Left lung (tissue), 10 donors: ENCODE results near the gene MCM8. TPM values are rescaled to one million over a fixed set of nuclear protein-coding genes. Genes with fewer than 3 reads are reported as not detected.

ENCODE experiments used
- ATAC-seq: fragments of 200-7000 bp; cut with Tn5 transposase; one replicate; pipeline ENCODE4 v1.9.1; 2020; ENCODE audit warnings: moderate library complexity
- DNase-seq, 4 donors: peaks; one replicate each; pipeline ENCODE4 v3.0.0-alpha.2; 2013 to 2020
- H3K27ac ChIP-seq, 2 donors: fragments of 200-600 bp; sonication (generic) in 1 of 2; one replicate each; pipeline versions ENCODE4 v1.5.0 to v1.8.0; 2020 to 2021
- H3K27me3 ChIP-seq, 2 donors: fragments of 200-600 bp; sonication (generic) in 1 of 2; one replicate each; pipeline versions ENCODE4 v1.5.0 to v1.8.0; 2020 to 2021
- H3K36me3 ChIP-seq, 2 donors: fragments of 200-600 bp; sonication (generic) in 1 of 2; one replicate each; pipeline versions ENCODE4 v1.5.0 to v1.8.0; 2020 to 2021
- H3K4me1 ChIP-seq, 2 donors: fragments of 200-600 bp; one replicate each; pipeline ENCODE4 v1.8.0; 2021
- H3K4me3 ChIP-seq, 2 donors: fragments of 200-600 bp; sonication (generic) in 1 of 2; one replicate each; pipeline versions ENCODE4 v1.5.0 to v1.8.0; 2020 to 2021; ENCODE audit warnings: mild to moderate bottlenecking in 1 of 2
- H3K9me3 ChIP-seq, 2 donors: fragments of 200-600 bp; sonication (generic) in 1 of 2; one replicate each; pipeline versions ENCODE4 v1.5.0 to v1.8.0; 2020 to 2021
- CTCF ChIP-seq, 2 donors: fragments of 200-600 bp; sonication (generic) in 1 of 2; IDR thresholded peaks; one replicate each; pipeline versions ENCODE4 v1.5.0 to v1.8.0; 2021; ENCODE audit warnings: antibody characterized with exemption in 2 of 2
- intact Hi-C, 2 donors: fragments of 100-400 bp; cut with DNase I; formaldehyde crosslinking; loops; one replicate each; pipeline versions ENCODE4 v1.11.2 to v1.14.2; 2022
- polyA plus RNA-seq, 6 donors: library from polyadenylated mRNA; unstranded; fragments of 120-200 nt; gene quantifications; one replicate each; pipeline ENCODE4 v1.2.1, GENCODE V29; 2013; ENCODE audit not compliant: insufficient read length in 6 of 6
- total RNA-seq, 2 donors: library from RNA; stranded (reverse); fragmentation: NEBNext Ultra II Directional; extraction: Animal tissue kit (Norgen Biotek cat#: 25700); gene quantifications; one replicate each; pipeline ENCODE4 v1.2.1, GENCODE V29; 2021
- donor health status: DM: no; HTN: yes; CAD: no.
- donor health status: DM: no; HTN: no; CAD: no.

MCM8 gene
- total and polyA plus RNA-seq, 8 donors = 6.4 to 20.2 (median 15.3) TPM

GRCh38 chr20:5977975-5978374 lies 27.5 kb downstream of the MCM8 start:
- peaks cover 0 to 8% of the 10 kb centered on the region in 2 donors for H3K4me1 ChIP-seq
- peaks cover 0 to 37% of the 10 kb centered on the region in 2 donors for H3K36me3 ChIP-seq
- DNase-seq (no peak), ATAC-seq (no peak)
- no peaks in the 10 kb centered on the region for H3K9me3 ChIP-seq
- intact Hi-C loops = no loop called here
- no peak for TF ChIP-seq CTCF (IDR thresholded peaks at IDR 0.05)
- H3K27me3 ChIP-seq = no peaks in the 10 kb centered on the region
- no peak overlapping the region for H3K4me3 ChIP-seq
- no peak overlapping the region for H3K27ac ChIP-seq

- Histone ChIP-seq H3K4me3 (no peak overlapping the region), H3K9me3 (no peaks in the 10 kb centered on the region), H3K27me3 (no peaks in the 10 kb centered on the region), H3K36me3 (peaks cover 0 to 51% of the 10 kb centered on the region in 2 donors), H3K4me1 (no peaks in the 10 kb centered on the region), H3K27ac (no peak overlapping the region)
- ATAC-seq = no peak
- TF ChIP-seq CTCF (IDR thresholded peaks at IDR 0.05) = no peak
- no peak for DNase-seq
- intact Hi-C loops = no loop called here
These were observed 29.3 kb downstream of the MCM8 start for GRCh38 chr20:5979801-5980200.

- Histone ChIP-seq H3K4me3 (no peak overlapping the region), H3K4me1 (no peaks in the 10 kb centered on the region), H3K9me3 (no peaks in the 10 kb centered on the region), H3K27me3 (no peaks in the 10 kb centered on the region), H3K27ac (no peak overlapping the region), H3K36me3 (peaks cover 0 to 57% of the 10 kb centered on the region in 2 donors)
- ATAC-seq (no peak), DNase-seq (no peak)
- intact Hi-C loops = no loop called here
- TF ChIP-seq CTCF (IDR thresholded peaks at IDR 0.05) = no peak
These were observed 30.5 kb downstream of the MCM8 start for GRCh38 chr20:5980720-5981538.

GRCh38 chr20:5987383-5987782 lies 36.9 kb downstream of the MCM8 start:
- DNase-seq (no peak), ATAC-seq (no peak)
- H3K9me3 ChIP-seq = no peaks in the 10 kb centered on the region
- H3K4me1 ChIP-seq = no peaks in the 10 kb centered on the region
- TF ChIP-seq CTCF (IDR thresholded peaks at IDR 0.05) = no peak
- H3K36me3 ChIP-seq = peaks cover 0 to 58% of the 10 kb centered on the region in 2 donors
- H3K4me3 ChIP-seq = no peak overlapping the region
- intact Hi-C loops = no loop called here
- no peaks in the 10 kb centered on the region for H3K27me3 ChIP-seq
- H3K27ac ChIP-seq = no peak overlapping the region

GRCh38 chr20:5989539-5989938 lies 39.1 kb downstream of the MCM8 start:
- TF ChIP-seq CTCF (IDR thresholded peaks at IDR 0.05) = no peak
- Histone ChIP-seq H3K9me3 (no peaks in the 10 kb centered on the region), H3K4me1 (no peaks in the 10 kb centered on the region), H3K36me3 (peaks cover 0 to 43% of the 10 kb centered on the region in 2 donors), H3K27me3 (no peaks in the 10 kb centered on the region), H3K4me3 (no peak overlapping the region), H3K27ac (no peak overlapping the region)
- ATAC-seq (no peak), DNase-seq (no peak)
- intact Hi-C loops = no loop called here
